ENCODE data around the gene ATP6V1A.

- TF ChIP-seq POLR2A (IDR thresholded peaks at IDR 0.05) (no peak), CTCF (IDR thresholded peaks at IDR 0.05 in 8 of 11, conservative IDR thresholded peaks at IDR 0.05 in 3 of 11) (no peak)
Measured at GRCh38 chr3:113834983-113835382, 88.1 kb downstream of the ATP6V1A start.

All from spleen (tissue), 7 donors.